IMR-90 (cell line): ENCODE data around the gene INMT. TPM values are rescaled to one million over a fixed set of nuclear protein-coding genes. Genes with fewer than 3 reads are reported as not detected.

ENCODE experiments used
- ATAC-seq: fragments of 200-7000 bp; cut with Tn5 transposase; 2 replicates; pipeline ENCODE4 v1.9.1; 2020; ENCODE audit warnings: low read depth, mild to moderate bottlenecking, moderate library complexity
- BruUV-seq: library from RNA; stranded (reverse); fragments of 400-500 nt; replicated peaks from 2 replicates; lab custom pipeline; 2021; lab: Mats Ljungman, UMichigan
- CTCF ChIA-PET: fragments of 300-600 bp; formaldehyde crosslinking; extraction: SDS; loops from one replicate; lab custom pipeline; 2021; ENCODE audit warnings: antibody characterized with exemption; lab: Yijun Ruan, JAX
- POLR2A ChIA-PET: fragments of 300-600 bp; sonication (Branson Sonifier 250); formaldehyde crosslinking; loops from one replicate; lab custom pipeline; 2022; ENCODE audit warnings: antibody characterized with exemption; ENCODE audit not compliant: unreplicated experiment; lab: Charles Lee
- DNase-seq: peaks from one replicate; pipeline ENCODE4 v3.0.0; 2013
- H2AFZ ChIP-seq: replicated peaks from 2 replicates; pipeline ENCODE3; 2013; ENCODE audit warnings: low read length, mild to moderate bottlenecking; ENCODE audit not compliant: poor library complexity
- H2AK5ac ChIP-seq: 2 replicates; pipeline ENCODE4 v1.6.1; 2013; ENCODE audit warnings: low read depth, low read length, inconsistent platforms
- H2AK9ac ChIP-seq: replicated peaks from 2 replicates; pipeline ENCODE3; 2013; ENCODE audit warnings: mild to moderate bottlenecking, low read depth, low read length, moderate library complexity; ENCODE audit not compliant: poor library complexity
- H2BK120ac ChIP-seq: 2 replicates; pipeline ENCODE4 v1.6.1; 2013; ENCODE audit warnings: low read depth, low read length, inconsistent platforms
- H2BK15ac ChIP-seq: 3 replicates; pipeline ENCODE4 v1.6.1; 2013; ENCODE audit warnings: low read depth, low read length, inconsistent platforms
- H2BK20ac ChIP-seq: 2 replicates; pipeline ENCODE4 v1.6.1; 2013; ENCODE audit warnings: low read depth, mild to moderate bottlenecking, inconsistent platforms, low read length, moderate library complexity
- H2BK5ac ChIP-seq: 2 replicates; pipeline ENCODE4 v1.6.1; 2013; ENCODE audit warnings: mild to moderate bottlenecking, low read depth, low read length, inconsistent platforms; ENCODE audit not compliant: poor library complexity, severe bottlenecking
- H3K14ac ChIP-seq: replicated peaks from 2 replicates; pipeline ENCODE4 v1.6.1; 2013; ENCODE audit warnings: low read depth, low read length, inconsistent platforms
- H3K18ac ChIP-seq: 2 replicates; pipeline ENCODE4 v1.6.1; 2013; ENCODE audit warnings: low read depth, low read length, control low read depth
- H3K23ac ChIP-seq: 2 replicates; pipeline ENCODE4 v1.6.1; 2013; ENCODE audit warnings: low read depth, low read length, inconsistent platforms
- H3K27ac ChIP-seq: 2 replicates; pipeline ENCODE4 v1.5.1; 2013; ENCODE audit warnings: mild to moderate bottlenecking, control low read depth, low read length; ENCODE audit not compliant: insufficient read depth
- H3K27me3 ChIP-seq: 2 replicates; pipeline ENCODE4 v1.6.1; 2013; ENCODE audit warnings: low read length; ENCODE audit not compliant: control insufficient read depth, insufficient read depth
- H3K36me3 ChIP-seq: 2 replicates; pipeline ENCODE4 v1.6.1; 2013; ENCODE audit warnings: low read length, mixed read lengths; ENCODE audit not compliant: control insufficient read depth, insufficient read depth
- H3K4ac ChIP-seq: 2 replicates; pipeline ENCODE4 v1.6.1; 2013; ENCODE audit warnings: low read depth, low read length, inconsistent platforms
- H3K4me1 ChIP-seq: 2 replicates; pipeline ENCODE4 v1.6.1; 2013; ENCODE audit warnings: low read length, mixed read lengths; ENCODE audit not compliant: control insufficient read depth, insufficient read depth
- H3K4me2 ChIP-seq: 2 replicates; pipeline ENCODE4 v1.6.1; 2013; ENCODE audit warnings: low read depth, mild to moderate bottlenecking, control low read depth, low read length, moderate library complexity
- H3K4me3 ChIP-seq: 2 replicates; pipeline ENCODE4 v1.5.1; 2013; ENCODE audit warnings: low read depth, mild to moderate bottlenecking, control low read depth, low read length, moderate library complexity; ENCODE audit not compliant: insufficient read depth
- H3K56ac ChIP-seq: 2 replicates; pipeline ENCODE4 v1.6.1; 2013; ENCODE audit warnings: low read length, inconsistent platforms; ENCODE audit not compliant: insufficient read depth; ENCODE audit errors: extremely low read depth
- H3K79me1 ChIP-seq, 2 experiments: 2 replicates each; pipeline ENCODE4 v1.6.1; 2013; ENCODE audit warnings: low read length in 2 of 2, inconsistent platforms in 1 of 2, low read depth in 1 of 2
- H3K9ac ChIP-seq: 2 replicates; pipeline ENCODE4 v1.6.1; 2013; ENCODE audit warnings: low read depth, low read length, control low read depth
- H3K9me1 ChIP-seq: 2 replicates; pipeline ENCODE4 v1.6.1; 2013; ENCODE audit warnings: low read length, inconsistent platforms; ENCODE audit not compliant: insufficient read depth
- H3K9me3 ChIP-seq: 2 replicates; pipeline ENCODE4 v1.6.1; 2013; ENCODE audit warnings: low read length; ENCODE audit not compliant: control insufficient read depth, insufficient read depth
- H4K20me1 ChIP-seq: 2 replicates; pipeline ENCODE4 v1.6.1; 2013; ENCODE audit warnings: low read length, inconsistent platforms; ENCODE audit not compliant: insufficient read depth
- H4K5ac ChIP-seq: 2 replicates; pipeline ENCODE4 v1.6.1; 2013; ENCODE audit warnings: mild to moderate bottlenecking, low read depth, low read length, control low read depth
- H4K8ac ChIP-seq, 2 experiments: 2 replicates each; pipeline ENCODE4 v1.6.1; 2013; ENCODE audit warnings: low read depth in 2 of 2, low read length in 2 of 2, control low read depth in 1 of 2, inconsistent platforms in 1 of 2
- H4K91ac ChIP-seq: 2 replicates; pipeline ENCODE4 v1.6.1; 2013; ENCODE audit warnings: low read depth, low read length, inconsistent platforms; ENCODE audit not compliant: insufficient read depth
- BHLHE40 ChIP-seq: fragments of 150-350 bp; IDR thresholded peaks from 2 replicates; pipeline ENCODE4 v1.6.1; 2016; ENCODE audit warnings: mild to moderate bottlenecking, low read depth, low read length
- CEBPB ChIP-seq: IDR thresholded peaks from 2 replicates; pipeline ENCODE4 v1.6.1; 2012; ENCODE audit warnings: low read depth, low read length, improper control_type of control experiment
- MXI1 ChIP-seq: IDR thresholded peaks from 2 replicates; pipeline ENCODE4 v1.6.1; 2012; ENCODE audit warnings: low read depth, mild to moderate bottlenecking, low read length, moderate library complexity, borderline replicate concordance
- RAD21 ChIP-seq: IDR thresholded peaks from 2 replicates; pipeline ENCODE4 v1.6.1; 2012; ENCODE audit warnings: low read length, improper control_type of control experiment
- WGBS, 2 experiments: methylation state at CpG; one replicate each; pipeline versions ENCODE4 v1.1.5 to v1.1.7; 2013; ENCODE audit warnings: missing lambda C conversion rate in 2 of 2; ENCODE audit not compliant: insufficient read length in 1 of 2; ENCODE audit errors: extremely low coverage in 2 of 2; 5-methylcytosine and 5-hydroxymethylcytosine counted together
- dilution Hi-C: fragments of 300-500 bp; cut with HindIII; formaldehyde crosslinking; loops from one replicate; pipeline ENCODE4 v1.14.3; 2018; ENCODE audit warnings: low sequenced_read_pairs; ENCODE audit not compliant: unreplicated experiment
- in situ Hi-C: fragments of 300-500 bp; cut with MboI; formaldehyde crosslinking; loops from 3 replicates; pipeline ENCODE4 v1.14.3; 2019; ENCODE audit warnings: low sequenced_read_pairs, inconsistent platforms, mixed read lengths
- intact Hi-C: fragments of 100-400 bp; cut with micrococcal nuclease; formaldehyde crosslinking; loops from 2 replicates; pipeline ENCODE4 v1.10.0; 2022
- polyA plus RNA-seq, 3 experiments: library from polyadenylated mRNA; depleted of rRNA; stranded (reverse); fragments of >200 nt; gene quantifications; 2 replicates each; pipeline ENCODE4 v1.2.3, GENCODE V29; 2012; ENCODE audit warnings: low replicate concordance in 1 of 3
- total RNA-seq: library from RNA; depleted of rRNA; stranded (reverse); fragments of >200 nt; gene quantifications from 2 replicates; pipeline ENCODE4 v1.2.3, GENCODE V29; 2012; rRNA removed

The INMT gene
- total and polyA plus RNA-seq, 2 of the 4 experiments (the other 2 are of a cell fraction), result 0.39 to 2.2 TPM

DNA sequence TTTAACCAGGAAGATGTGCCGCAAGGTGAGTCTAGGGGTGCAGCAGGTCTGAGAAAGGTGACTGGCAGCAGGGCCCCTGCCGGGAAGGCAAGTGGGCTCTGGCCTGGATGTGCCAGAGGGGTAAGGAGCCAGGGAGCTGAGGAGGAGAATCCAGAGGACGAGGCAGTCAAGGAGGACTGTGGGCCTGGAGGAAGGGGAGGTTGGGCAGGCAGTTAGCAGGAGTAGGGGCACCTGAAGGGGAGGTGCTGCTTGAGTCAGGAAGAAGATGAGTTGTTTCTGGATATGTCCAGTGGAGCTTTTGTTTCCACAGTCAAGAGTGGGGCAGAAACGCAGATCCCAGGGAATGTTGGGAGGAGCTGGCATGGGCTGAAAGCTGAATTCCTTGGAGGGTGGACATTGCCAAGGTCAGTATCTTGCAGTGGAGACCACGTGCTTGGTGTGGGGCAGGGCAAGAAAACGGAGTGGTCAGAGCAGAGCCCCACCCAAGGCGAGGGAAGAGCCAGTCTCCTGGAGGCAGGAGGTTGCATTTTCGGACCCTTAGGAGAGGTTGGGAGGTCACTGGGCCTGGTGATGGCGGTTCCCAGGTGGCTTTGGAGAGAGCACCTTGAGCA lies 53.3 kb downstream of the INMT start (continued):
- TF ChIP-seq MXI1 (no peak), BHLHE40 (no peak), CEBPB (no peak)

DNA sequence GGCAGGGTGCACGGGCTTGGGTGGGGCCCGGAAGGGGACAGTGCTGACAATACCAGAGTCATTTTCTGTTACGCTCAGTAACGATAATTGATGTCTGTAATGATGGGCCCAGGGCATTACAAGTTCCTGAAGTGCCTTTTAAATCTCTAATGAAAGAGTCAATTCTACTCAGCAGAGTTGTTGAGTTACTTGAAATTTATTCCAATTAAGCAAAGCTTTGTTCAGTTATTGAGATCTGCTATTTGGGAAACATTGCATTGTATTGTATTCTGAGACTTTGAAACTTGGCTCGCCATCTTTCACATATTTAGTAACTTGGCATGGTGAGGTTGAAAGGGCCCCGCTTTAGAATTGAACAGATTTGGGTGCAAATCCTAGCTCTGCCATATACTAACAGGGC lies 54.0 kb downstream of the INMT start:
- H2AK5ac ChIP-seq, result peak overlapping the region; percentile 99
- 0 out of 4 replicates have a peak overlapping the region, but pooled peaks of 1 of the 2 experiments have one; percentile 15 for H4K8ac ChIP-seq
- no peak overlapping the region for H2BK5ac ChIP-seq
- no peak overlapping the region for H3K9ac ChIP-seq
- H4K20me1 ChIP-seq, result peaks cover 3% of the 10 kb centered on the region; the same call in 1 of the 2 replicates
- H3K23ac ChIP-seq, result no peak overlapping the region
- no peak overlapping the region for H3K27ac ChIP-seq
- H4K5ac ChIP-seq, result no peak overlapping the region
- no peak overlapping the region for H3K18ac ChIP-seq
- peak overlapping the region; percentile 86; the same call in 1 of the 2 replicates for H2BK120ac ChIP-seq
- H3K27me3 ChIP-seq, result peaks cover 4% of the 10 kb centered on the region; the same call in 1 of the 2 replicates
- WGBS, 2 experiments, result no CpG with 5 or more reads among the region's 6 CpGs
- intact Hi-C loops, result loop anchor here (10.0 kb wide), 3 partner anchors 639 to 1399 kb away; no protein-coding TSS in a partner anchor
- H3K36me3 ChIP-seq, result no peaks in the 10 kb centered on the region
- no peak overlapping the region for H3K4me2 ChIP-seq
- peak overlapping the region; percentile 87; the same call in 1 of the 3 replicates for H2BK15ac ChIP-seq
- in situ Hi-C loops, result no loop called here
- CTCF ChIA-PET, result no interaction called here
- H3K9me3 ChIP-seq, result no peaks in the 10 kb centered on the region
- no peak overlapping the region for H2AFZ ChIP-seq
- peaks cover 0 to 15% of the 10 kb centered on the region in 2 experiments; a peak in 2 of 4 replicates for H3K79me1 ChIP-seq
- H3K14ac ChIP-seq, result 0 out of 2 replicates have a peak overlapping the region, but pooled peaks have one; percentile 20
- no peak for TF ChIP-seq RAD21
- dilution Hi-C loops, result no loop called here
- BruUV-seq, result no TSS peak
- no peak overlapping the region for H2BK20ac ChIP-seq
- POLR2A ChIA-PET, result no interaction called here
- H3K56ac ChIP-seq, result no peak overlapping the region
- DNase-seq (no peak), ATAC-seq (no peak)
- no peak overlapping the region for H4K91ac ChIP-seq
- peak overlapping the region; percentile 85 for H3K4ac ChIP-seq
- H2AK9ac ChIP-seq, result no peak overlapping the region
- peaks cover 16% of the 10 kb centered on the region for H3K9me1 ChIP-seq
- H3K4me3 ChIP-seq, result no peak overlapping the region
- H3K4me1 ChIP-seq, result peaks cover 15% of the 10 kb centered on the region

Other genes with a start within 250 kb of the INMT start
- 12.0 and 17.5 TPM in 2 replicates for gene GGCT, start 247.3 kb upstream of the INMT start, total RNA-seq
- 18.6 and 19.1 TPM in 2 replicates for gene GGCT, start 247.3 kb upstream of the INMT start, polyA plus RNA-seq (2012; rRNA removed)
- 105 and 209 TPM in 2 replicates for gene GARS1, start 157.3 kb upstream of the INMT start, total RNA-seq
- 494 and 551 TPM in 2 replicates for gene GARS1, start 157.3 kb upstream of the INMT start, polyA plus RNA-seq (2012; rRNA removed)
- gene CRHR2, start 69.7 kb upstream of the INMT start, total RNA-seq, result not detected in 2 replicates
- not detected in 2 replicates for gene CRHR2, start 69.7 kb upstream of the INMT start, polyA plus RNA-seq (2012; rRNA removed)
- gene MINDY4, start 19.3 kb downstream of the INMT start, total RNA-seq, result 3.6 TPM in 2 replicates
- gene MINDY4, start 19.3 kb downstream of the INMT start, polyA plus RNA-seq (2012; rRNA removed), result 1.8 and 1.9 TPM in 2 replicates
- 0.18 and 0.28 TPM in 2 replicates for gene AQP1, start 159.7 kb downstream of the INMT start, total RNA-seq
- 0.39 and 0.55 TPM in 2 replicates for gene AQP1, start 159.7 kb downstream of the INMT start, polyA plus RNA-seq (2012; rRNA removed)
- gene GHRHR, start 211.8 kb downstream of the INMT start, total RNA-seq, result not detected in 2 replicates
- not detected in 2 replicates for gene GHRHR, start 211.8 kb downstream of the INMT start, polyA plus RNA-seq (2012; rRNA removed)